K562 (cell line): ENCODE measurements around the gene USP4. TPM values are rescaled to one million over a fixed set of nuclear protein-coding genes. Genes with fewer than 3 reads are reported as not detected.

ENCODE experiments used
- BRF2 ChIP-seq: IDR thresholded peaks from 3 replicates; pipeline ENCODE4 v1.6.1; 2011; ENCODE audit warnings: borderline replicate concordance, mild to moderate bottlenecking; ENCODE audit not compliant: insufficient read length, insufficient read depth
- CREM ChIP-seq: IDR thresholded peaks from 2 replicates; pipeline ENCODE4 v1.6.1; 2014; ENCODE audit warnings: antibody characterized with exemption, low read depth
- EP300 ChIP-seq: IDR thresholded peaks from 2 replicates; pipeline ENCODE4 v1.6.1; 2012; ENCODE audit warnings: low read length, improper control_type of control experiment
- ESRRA ChIP-seq: fragments of 450-650 bp; IDR thresholded peaks from 2 replicates; pipeline ENCODE4 v1.6.1; 2014; ENCODE audit warnings: low read depth, mild to moderate bottlenecking, moderate library complexity, borderline replicate concordance
- ETS2 ChIP-seq: IDR thresholded peaks from 2 replicates; pipeline ENCODE4 v1.6.1; 2016; ENCODE audit warnings: borderline replicate concordance, missing genetic modification characterization, mild to moderate bottlenecking, moderate library complexity, missing compliant biosample characterization; ENCODE audit not compliant: poor library complexity, severe bottlenecking
- FOXA3 ChIP-seq, 2 experiments: fragments of 450-650 bp in 1 of 2; sonication (generic) in 1 of 2; formaldehyde crosslinking; IDR thresholded peaks in 1 of 2; conservative IDR thresholded peaks in 1 of 2; 2 replicates each; pipeline versions ENCODE4 v1.4.0 to v1.8.0; 2020 to 2022; ENCODE audit warnings: mild to moderate bottlenecking in 2 of 2, missing genetic modification reagents in 1 of 2
- KLF10 ChIP-seq: fragments of 250-450 bp; sonication (Bioruptor Pico); IDR thresholded peaks from 2 replicates; pipeline ENCODE4 v1.6.1; 2021; ENCODE audit warnings: matching md5 sums
- LEF1 ChIP-seq: fragments of 450-650 bp; IDR thresholded peaks from 2 replicates; pipeline ENCODE4 v1.6.1; 2016; ENCODE audit warnings: mild to moderate bottlenecking
- MAX ChIP-seq: sonication (generic); formaldehyde crosslinking; IDR thresholded peaks from 2 replicates; pipeline ENCODE4 v1.9.0; 2022; ENCODE audit warnings: mild to moderate bottlenecking, missing genetic modification reagents
- NFE2 ChIP-seq: IDR thresholded peaks from 2 replicates; pipeline ENCODE4 v1.6.1; 2014; ENCODE audit warnings: antibody characterized with exemption, low read depth
- NR2F6 ChIP-seq: fragments of 450-650 bp; formaldehyde crosslinking; IDR thresholded peaks from 2 replicates; pipeline ENCODE4 v1.4.0; 2020; ENCODE audit warnings: mild to moderate bottlenecking
- POLR2H ChIP-seq: IDR thresholded peaks from 2 replicates; pipeline ENCODE4 v1.6.1; 2016; ENCODE audit warnings: missing genetic modification characterization, low read depth, mild to moderate bottlenecking, control low read depth, missing compliant biosample characterization, moderate library complexity
- PPARD ChIP-seq: fragments of 250-450 bp; sonication (Bioruptor Pico); IDR thresholded peaks from 2 replicates; pipeline ENCODE4 v1.8.0; 2022; ENCODE audit warnings: inconsistent platforms, mild to moderate bottlenecking, moderate library complexity
- PRDM10 ChIP-seq: fragments of 450-650 bp; IDR thresholded peaks from 2 replicates; pipeline ENCODE4 v1.6.1; 2018; ENCODE audit not compliant: partially characterized antibody
- RBM22 ChIP-seq: fragments of 200-400 bp; formaldehyde crosslinking; IDR thresholded peaks from 2 replicates; pipeline ENCODE4 v1.6.1; 2018; ENCODE audit warnings: low read length, low read depth; ENCODE audit not compliant: poor library complexity, severe bottlenecking
- SMAD1 ChIP-seq: fragments of 150-350 bp; IDR thresholded peaks from 2 replicates; pipeline ENCODE4 v1.6.1; 2014; ENCODE audit warnings: low read length, low read depth; ENCODE audit not compliant: partially characterized antibody
- SMARCE1 ChIP-seq: fragments of 450-650 bp; IDR thresholded peaks from 2 replicates; pipeline ENCODE4 v1.7.1; 2016; ENCODE audit warnings: mild to moderate bottlenecking
- ZBED1 ChIP-seq: IDR thresholded peaks from 2 replicates; pipeline ENCODE4 v1.6.1; 2014
- ZBTB7A ChIP-seq: IDR thresholded peaks from 2 replicates; pipeline ENCODE4 v1.6.1; 2011; ENCODE audit warnings: low read depth, mild to moderate bottlenecking, low read length, moderate library complexity, borderline replicate concordance; ENCODE audit not compliant: control insufficient read depth
- ZKSCAN8 ChIP-seq: fragments of 200-800 bp; sonication (Bioruptor generic); IDR thresholded peaks from 2 replicates; pipeline ENCODE4 v1.6.1; 2016; ENCODE audit warnings: missing genetic modification characterization, missing compliant biosample characterization
- ZNF277 ChIP-seq: fragments of 250-450 bp; sonication (Bioruptor Pico); IDR thresholded peaks from 2 replicates; pipeline ENCODE4 v1.8.0; 2022; ENCODE audit warnings: inconsistent platforms, mild to moderate bottlenecking, moderate library complexity, borderline replicate concordance
- ZNF3 ChIP-seq: fragments of 250-450 bp; sonication (Bioruptor Pico); IDR thresholded peaks from 2 replicates; pipeline ENCODE4 v1.5.0; 2021; ENCODE audit warnings: mild to moderate bottlenecking, moderate library complexity
- polyA plus RNA-seq, 8 experiments: library from polyadenylated mRNA; depleted of rRNA in 4 of 8; stranded (reverse) in 5 of 8; unstranded in 3 of 8; fragments of >200 nt; fragmentation: Nextera tagmentation in 2 of 8; fragmentation: Illumina TruSeq in 1 of 8; extraction: Ambion mirVana in 2 of 8; extraction: Trizol in 1 of 8; gene quantifications; 2 replicates each; pipeline versions ENCODE4 v1.2.1 to v1.2.3, GENCODE V29; 2011 to 2014; ENCODE audit warnings: inconsistent platforms in 1 of 8, missing spikeins in 1 of 8
- total RNA-seq, 7 experiments: library from RNA; depleted of rRNA in 6 of 7; stranded (reverse); fragments of >200 nt in 6 of 7; fragmentation: Illumina TruSeq in 2 of 7; extraction: Trizol in 2 of 7; gene quantifications; 2 replicates each; pipeline versions ENCODE4 v1.2.1 to v1.2.3, GENCODE V29; 2011 to 2021; ENCODE audit warnings: low replicate concordance in 1 of 7

USP4 gene
- total and polyA plus RNA-seq, 9 of the 15 experiments (the other 6 are each of a cell fraction or from before 2014, with no cell fraction given), result 11.8 to 40.4 (median 22.9) TPM

- TF ChIP-seq LEF1 (peak; percentile 98), CREM (peak; percentile 66; the same call in 1 of the 2 replicates), SMAD1 (no peak), ZNF277 (no peak), KLF10 (CRISPR knock-in tag) (no peak), RBM22 (no peak), POLR2H (tag) (peak; percentile 58), ZNF3 (no peak), ZBED1 (no peak), PPARD (CRISPR knock-in tag) (no peak), ETS2 (tag) (no peak), ZBTB7A (no peak), ZKSCAN8 (peak; percentile 74), NFE2 (0 out of 2 replicates have a peak, but pooled peaks have one; percentile 9), FOXA3 (CRISPR knock-in tag; conservative IDR thresholded peaks at IDR 0.05 in 1 of 2, IDR thresholded peaks at IDR 0.05 in 1 of 2) (peak in 1 of 2 experiments; percentile 24; a peak in 1 of 4 replicates), NR2F6 (CRISPR knock-in tag) (no peak), SMARCE1 (peak; percentile 93), PRDM10 (no peak), MAX (CRISPR knock-in tag) (peak; percentile 45; the same call in 1 of the 2 replicates), BRF2 (no peak), EP300 (peak; percentile 95), ESRRA (peak; percentile 95)
These were observed 101.4 kb downstream of the USP4 start (continued) for GRCh38 chr3:49238274-49239127.
